OCI-LY3 (cell line): ENCODE measurements around the gene IL11.
"Not testable (repeated sequence)": the region's sequence is repeated elsewhere in the genome, so short reads cannot be mapped to it uniquely, and the experiment has no call there.

Experiments used
- H2AFZ ChIP-seq: fragments of 200-600, 300-600 bp; shearing (Covaris generic); 2 replicates; pipeline ENCODE4 v1.6.0; 2014; ENCODE audit warnings: antibody characterized with exemption, low read depth, low read length
- H3K27ac ChIP-seq: fragments of 200-600, 300-600 bp; sonication (generic); 2 replicates; pipeline ENCODE4 v1.5.1; 2014; ENCODE audit warnings: mild to moderate bottlenecking, low read length, moderate library complexity, mixed read lengths
- H3K27me3 ChIP-seq: fragments of 200-600, 300-600 bp; sonication (generic); 2 replicates; pipeline ENCODE4 v1.6.1; 2014; ENCODE audit warnings: low read depth, low read length, mixed read lengths
- H3K36me3 ChIP-seq: fragments of 200-600, 300-600 bp; sonication (generic); replicated peaks from 2 replicates; pipeline ENCODE3; 2014; ENCODE audit warnings: low read depth, low read length, mixed read lengths
- H3K4me1 ChIP-seq: fragments of 300-600, 200-600 bp; sonication (generic); 2 replicates; pipeline ENCODE4 v1.6.1; 2014; ENCODE audit warnings: low read length, mixed read lengths
- H3K4me2 ChIP-seq: fragments of 200-600, 300-600 bp; sonication (generic); 2 replicates; pipeline ENCODE4 v1.6.1; 2014; ENCODE audit warnings: low read length, mixed read lengths
- H3K4me3 ChIP-seq: fragments of 300-600, 200-600 bp; sonication (generic); 2 replicates; pipeline ENCODE4 v1.5.1; 2014; ENCODE audit warnings: antibody characterized with exemption, mild to moderate bottlenecking, low read length, moderate library complexity
- H3K79me2 ChIP-seq: fragments of 300-600, 200-600 bp; shearing (Covaris generic); 2 replicates; pipeline ENCODE4 v1.6.1; 2014; ENCODE audit warnings: mild to moderate bottlenecking, low read length, mixed read lengths
- H3K9ac ChIP-seq: fragments of 300-600, 200-600 bp; shearing (Covaris generic); 2 replicates; pipeline ENCODE4 v1.6.0; 2014; ENCODE audit warnings: mild to moderate bottlenecking, low read length, moderate library complexity
- H3K9me3 ChIP-seq: fragments of 200-600, 300-600 bp; shearing (Covaris generic); 2 replicates; pipeline ENCODE4 v1.6.1; 2014; ENCODE audit warnings: low read length, mixed read lengths; ENCODE audit not compliant: insufficient read depth
- H4K20me1 ChIP-seq: fragments of 200-600, 300-600 bp; sonication (generic); 2 replicates; pipeline ENCODE4 v1.6.1; 2016; ENCODE audit warnings: low read length, mixed read lengths; ENCODE audit not compliant: insufficient read depth
- CTCF ChIP-seq: fragments of 200-600, 300-600 bp; sonication (generic); IDR thresholded peaks from 2 replicates; pipeline ENCODE4 v1.5.1; 2014; ENCODE audit warnings: antibody characterized with exemption, low read length, low read depth
- EZH2phosphoT487 ChIP-seq: fragments of 200-600 bp; shearing (Covaris generic); IDR thresholded peaks from 2 replicates; pipeline ENCODE4 v1.6.1; 2018; ENCODE audit warnings: antibody characterized with exemption, mixed run types, low read depth

The IL11 gene

GRCh38 chr19:55406826-55407549 lies 36.7 kb upstream of the IL11 start:
- H3K27me3 ChIP-seq, result no peaks in the 10 kb centered on the region
- H3K27ac ChIP-seq, result peak overlapping the region; percentile 87
- H3K9ac ChIP-seq, result peak overlapping the region; percentile 97
- peaks cover 41% of the 10 kb centered on the region for H4K20me1 ChIP-seq
- H3K4me3 ChIP-seq, result peak overlapping the region; percentile 86
- no peak overlapping the region for H2AFZ ChIP-seq
- TF ChIP-seq CTCF (no peak), EZH2phosphoT487 (no peak)
- peaks cover 19% of the 10 kb centered on the region for H3K4me1 ChIP-seq
- H3K36me3 ChIP-seq, result peaks cover 49% of the 10 kb centered on the region
- peak overlapping the region; percentile 86 for H3K4me2 ChIP-seq
- peaks cover 47% of the 10 kb centered on the region for H3K79me2 ChIP-seq
- H3K9me3 ChIP-seq, result peaks cover 3% of the 10 kb centered on the region

- H2AFZ ChIP-seq, result no peak overlapping the region
- H3K27ac ChIP-seq, result peak overlapping the region; percentile 87
- no peaks in the 10 kb centered on the region for H3K27me3 ChIP-seq
- H4K20me1 ChIP-seq, result peaks cover 47% of the 10 kb centered on the region
- H3K4me1 ChIP-seq, result peaks cover 19% of the 10 kb centered on the region
- peaks cover 47% of the 10 kb centered on the region for H3K79me2 ChIP-seq
- H3K9ac ChIP-seq, result peak overlapping the region; percentile 97
- TF ChIP-seq EZH2phosphoT487 (no peak), CTCF (no peak)
- peaks cover 53% of the 10 kb centered on the region for H3K36me3 ChIP-seq
- peak overlapping the region; percentile 86 for H3K4me2 ChIP-seq
- H3K4me3 ChIP-seq, result peak overlapping the region; percentile 86
- H3K9me3 ChIP-seq, result peaks cover 3% of the 10 kb centered on the region
Observed at GRCh38 chr19:55406091-55406825, 36.0 kb upstream of the IL11 start.

- H3K4me2 ChIP-seq, result peak overlapping the region; percentile 86
- TF ChIP-seq EZH2phosphoT487 (no peak), CTCF (no peak)
- peaks cover 47% of the 10 kb centered on the region for H3K79me2 ChIP-seq
- H3K27me3 ChIP-seq, result no peaks in the 10 kb centered on the region
- H3K36me3 ChIP-seq, result peaks cover 58% of the 10 kb centered on the region
- peaks cover 19% of the 10 kb centered on the region for H3K4me1 ChIP-seq
- H2AFZ ChIP-seq, result no peak overlapping the region
- peaks cover 51% of the 10 kb centered on the region for H4K20me1 ChIP-seq
- H3K4me3 ChIP-seq, result peak overlapping the region; percentile 86
- H3K9ac ChIP-seq, result no peak overlapping the region
- H3K27ac ChIP-seq, result no peak overlapping the region
- peaks cover 3% of the 10 kb centered on the region for H3K9me3 ChIP-seq
Observed at GRCh38 chr19:55405638-55406037, 35.4 kb upstream of the IL11 start.

DNA sequence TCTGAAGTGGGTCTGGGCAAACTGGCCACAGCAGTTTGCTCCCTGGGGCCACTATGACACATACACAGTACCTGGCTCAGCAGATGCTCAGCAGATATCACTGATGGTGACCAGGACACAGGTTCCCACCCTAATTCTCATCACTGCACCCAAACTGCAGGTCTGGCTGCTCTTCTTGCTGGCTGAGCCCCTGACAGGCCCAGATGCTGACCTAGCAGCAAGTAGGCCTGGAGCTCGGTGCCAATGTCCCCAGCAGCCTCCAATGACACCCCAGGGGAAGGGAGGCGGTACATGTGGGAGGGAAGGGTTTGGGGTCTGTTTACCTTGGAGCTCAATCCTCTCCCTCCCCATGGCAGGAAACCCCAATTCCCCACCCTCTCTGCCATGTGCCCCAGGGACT lies 32.2 kb upstream of the IL11 start:
- H3K27me3 ChIP-seq, result no peaks in the 10 kb centered on the region
- no peaks in the 10 kb centered on the region for H3K9me3 ChIP-seq
- no peak overlapping the region for H3K9ac ChIP-seq
- H3K36me3 ChIP-seq, result peaks cover 57% of the 10 kb centered on the region
- no peak overlapping the region for H3K4me3 ChIP-seq
- peaks cover 24% of the 10 kb centered on the region for H3K4me1 ChIP-seq
- no peak overlapping the region for H3K27ac ChIP-seq
- no peak for TF ChIP-seq CTCF
- TF ChIP-seq EZH2phosphoT487, result no peak
- peaks cover 47% of the 10 kb centered on the region for H3K79me2 ChIP-seq
- no peak overlapping the region for H2AFZ ChIP-seq
- H4K20me1 ChIP-seq, result peaks cover 67% of the 10 kb centered on the region
- no peak overlapping the region for H3K4me2 ChIP-seq

DNA sequence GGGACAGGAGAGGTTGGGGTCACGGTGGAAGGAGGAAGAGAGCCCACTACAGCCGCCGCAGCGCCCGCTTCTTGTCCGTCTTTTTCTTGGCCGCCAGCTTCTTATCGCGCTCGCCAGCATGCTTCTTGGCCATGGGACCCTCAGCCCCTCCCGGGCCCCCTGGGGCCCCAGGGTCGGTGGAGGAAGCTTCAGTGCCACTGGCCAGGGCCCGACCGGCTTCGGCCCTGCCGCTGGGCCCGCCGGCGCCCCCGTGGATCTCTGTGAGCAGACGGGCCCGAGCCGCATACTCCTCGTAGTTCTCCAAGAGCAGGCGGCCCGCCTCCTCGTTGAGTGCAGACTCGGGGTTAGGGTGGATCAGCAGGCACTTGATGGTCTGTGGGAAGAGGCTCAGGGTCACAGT lies 31.1 kb upstream of the IL11 start:
- Histone ChIP-seq H3K4me1 (peaks cover 23% of the 10 kb centered on the region), H3K36me3 (peaks cover 47% of the 10 kb centered on the region), H3K79me2 (peaks cover 36% of the 10 kb centered on the region), H4K20me1 (peaks cover 64% of the 10 kb centered on the region)
- H3K9me3 ChIP-seq, H3K4me3 ChIP-seq, H3K9ac ChIP-seq, H3K27ac ChIP-seq, H2AFZ ChIP-seq, H3K4me2 ChIP-seq, H3K27me3 ChIP-seq: not testable (repeated sequence)
